Osteoblast (primary cell): ENCODE measurements around the gene VPS35L. TPM values are rescaled to one million over a fixed set of nuclear protein-coding genes. Genes with fewer than 3 reads are reported as not detected.

Source experiments
- DNase-seq: peaks from one replicate; pipeline ENCODE4 v3.0.0; 2011; ENCODE audit warnings: low spot score, mixed read lengths; ENCODE audit not compliant: insufficient read length; ENCODE audit errors: missing footprints
- H2AFZ ChIP-seq: 2 replicates; pipeline ENCODE4 v1.6.0; 2011; ENCODE audit warnings: mild to moderate bottlenecking, low read length
- H3K27ac ChIP-seq: 2 replicates; pipeline ENCODE4 v1.5.1; 2011; ENCODE audit warnings: mild to moderate bottlenecking, low read depth, low read length, moderate library complexity
- H3K27me3 ChIP-seq: 2 replicates; pipeline ENCODE4 v1.6.0; 2012; ENCODE audit warnings: mild to moderate bottlenecking, control low read depth, inconsistent platforms, low read length, moderate library complexity; ENCODE audit not compliant: insufficient read depth
- H3K36me3 ChIP-seq: 2 replicates; pipeline ENCODE4 v1.5.1; 2011; ENCODE audit warnings: mild to moderate bottlenecking, low read length, control low read depth, moderate library complexity; ENCODE audit not compliant: insufficient read depth
- H3K4me1 ChIP-seq: 2 replicates; pipeline ENCODE4 v1.5.1; 2011; ENCODE audit warnings: mild to moderate bottlenecking, low read length, control low read depth, moderate library complexity; ENCODE audit not compliant: insufficient read depth
- H3K4me2 ChIP-seq: 2 replicates; pipeline ENCODE4 v1.6.0; 2011; ENCODE audit warnings: mild to moderate bottlenecking, low read length; ENCODE audit not compliant: insufficient read depth
- H3K4me3 ChIP-seq: fragments of 200-600 bp; sonication (generic); 3 replicates; pipeline ENCODE4 v1.5.1; 2012; ENCODE audit warnings: mild to moderate bottlenecking, low read length, inconsistent platforms; ENCODE audit not compliant: insufficient read depth
- H3K79me2 ChIP-seq: 2 replicates; pipeline ENCODE4 v1.6.0; 2012; ENCODE audit warnings: mild to moderate bottlenecking, low read length, control low read depth, inconsistent platforms; ENCODE audit not compliant: insufficient read depth
- H3K9me3 ChIP-seq: 2 replicates; pipeline ENCODE4 v1.5.1; 2011; ENCODE audit warnings: low read depth, low read length, control low read depth
- H4K20me1 ChIP-seq: 2 replicates; pipeline ENCODE4 v1.6.0; 2012; ENCODE audit warnings: mild to moderate bottlenecking, low read length, control low read depth; ENCODE audit not compliant: insufficient read depth
- total RNA-seq: library from RNA; depleted of rRNA; stranded (reverse); fragments of >200 nt; gene quantifications from 2 replicates; pipeline ENCODE4 v1.2.3, GENCODE V29; 2012
- TF ChIP-seq, protein P1 (sequence below): IDR thresholded peaks from 2 replicates; pipeline ENCODE4 v1.5.1; 2011; ENCODE audit warnings: mild to moderate bottlenecking, low read depth, low read length, moderate library complexity; ENCODE audit errors: extremely low read depth

The VPS35L gene
- total RNA-seq, 1 donor: 64.8 TPM

- no peak overlapping the region for H2AFZ ChIP-seq
- peaks cover 3% of the 10 kb centered on the region for H3K4me1 ChIP-seq
- H3K4me2 ChIP-seq: no peak overlapping the region
- no peaks in the 10 kb centered on the region for H3K79me2 ChIP-seq
- no peaks in the 10 kb centered on the region for H3K36me3 ChIP-seq
- no peaks in the 10 kb centered on the region for H3K9me3 ChIP-seq
- H3K27me3 ChIP-seq: no peaks in the 10 kb centered on the region
- DNase-seq: no peak
- H4K20me1 ChIP-seq: no peaks in the 10 kb centered on the region
- no peak overlapping the region for H3K27ac ChIP-seq
- no peak overlapping the region for H3K4me3 ChIP-seq
- TF ChIP-seq, protein P1, sequence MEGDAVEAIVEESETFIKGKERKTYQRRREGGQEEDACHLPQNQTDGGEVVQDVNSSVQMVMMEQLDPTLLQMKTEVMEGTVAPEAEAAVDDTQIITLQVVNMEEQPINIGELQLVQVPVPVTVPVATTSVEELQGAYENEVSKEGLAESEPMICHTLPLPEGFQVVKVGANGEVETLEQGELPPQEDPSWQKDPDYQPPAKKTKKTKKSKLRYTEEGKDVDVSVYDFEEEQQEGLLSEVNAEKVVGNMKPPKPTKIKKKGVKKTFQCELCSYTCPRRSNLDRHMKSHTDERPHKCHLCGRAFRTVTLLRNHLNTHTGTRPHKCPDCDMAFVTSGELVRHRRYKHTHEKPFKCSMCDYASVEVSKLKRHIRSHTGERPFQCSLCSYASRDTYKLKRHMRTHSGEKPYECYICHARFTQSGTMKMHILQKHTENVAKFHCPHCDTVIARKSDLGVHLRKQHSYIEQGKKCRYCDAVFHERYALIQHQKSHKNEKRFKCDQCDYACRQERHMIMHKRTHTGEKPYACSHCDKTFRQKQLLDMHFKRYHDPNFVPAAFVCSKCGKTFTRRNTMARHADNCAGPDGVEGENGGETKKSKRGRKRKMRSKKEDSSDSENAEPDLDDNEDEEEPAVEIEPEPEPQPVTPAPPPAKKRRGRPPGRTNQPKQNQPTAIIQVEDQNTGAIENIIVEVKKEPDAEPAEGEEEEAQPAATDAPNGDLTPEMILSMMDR: no peak
Measured at GRCh38 chr16:19744670-19745069, 189.2 kb downstream of the VPS35L start.

DNA sequence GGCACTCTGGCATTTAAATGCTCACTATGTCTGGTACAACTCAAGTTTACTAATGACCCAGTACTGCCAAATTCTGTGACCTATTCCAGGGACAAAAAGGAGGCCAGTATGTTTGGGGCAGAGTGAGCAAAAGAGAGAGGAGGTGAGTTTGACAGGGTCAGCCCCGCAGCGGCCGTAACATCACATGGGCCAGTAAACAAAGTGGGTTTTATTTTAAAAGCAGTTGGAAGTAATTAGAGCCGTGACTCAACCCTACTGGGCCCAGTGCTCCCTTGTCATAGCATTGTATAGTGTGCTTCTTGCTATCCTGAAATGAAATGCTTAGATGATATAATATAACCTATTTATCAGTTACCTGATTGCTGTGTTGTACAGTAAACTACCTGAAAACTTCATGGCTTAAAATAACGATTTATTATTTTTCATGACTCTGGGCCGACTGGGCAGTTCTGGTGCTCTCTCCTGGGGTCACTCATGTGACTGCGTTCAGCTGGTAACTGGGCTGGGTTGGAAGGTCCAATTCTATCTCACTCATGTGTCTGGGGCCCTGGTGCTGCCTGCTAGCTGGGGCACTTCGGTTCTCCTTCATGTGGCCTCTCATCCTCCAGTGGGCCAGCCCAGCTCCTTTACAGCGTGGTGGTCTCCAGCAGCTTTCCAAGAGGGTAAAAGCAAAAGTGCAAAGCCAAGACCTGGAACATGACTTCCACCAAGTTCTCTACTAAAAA, 189.9 kb downstream of the VPS35L start:
- Histone ChIP-seq H3K4me1 (peaks cover 3% of the 10 kb centered on the region), H4K20me1 (no peaks in the 10 kb centered on the region), H3K27ac (no peak overlapping the region), H3K36me3 (no peaks in the 10 kb centered on the region), H3K4me3 (no peak overlapping the region), H3K9me3 (no peaks in the 10 kb centered on the region), H2AFZ (peak overlapping the region; percentile 13), H3K4me2 (peak overlapping the region; percentile 26), H3K79me2 (no peaks in the 10 kb centered on the region), H3K27me3 (no peaks in the 10 kb centered on the region)
- TF ChIP-seq, protein P1: no peak
- DNase-seq: no peak

DNA sequence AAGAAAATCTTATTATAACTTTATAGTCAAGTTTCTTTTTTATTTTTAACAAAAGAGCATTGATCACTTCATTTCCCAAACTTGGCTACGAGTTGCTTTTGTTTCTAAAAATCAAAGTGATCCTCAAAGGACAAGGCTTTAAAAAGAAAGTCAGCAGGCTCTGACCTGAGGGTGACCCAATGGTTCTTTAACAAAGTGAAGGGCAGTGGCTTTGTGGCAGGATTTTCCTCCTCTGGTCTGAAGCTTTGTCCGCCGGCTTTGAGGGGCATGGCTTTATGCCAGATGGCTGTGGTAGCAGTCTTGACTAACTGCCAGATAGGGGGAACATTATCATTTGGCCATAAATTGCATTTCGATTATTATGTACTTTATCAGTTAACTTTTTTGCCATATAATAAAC, 191.1 kb downstream of the VPS35L start:
- no peak for DNase-seq
- H3K27ac ChIP-seq: no peak overlapping the region
- no peaks in the 10 kb centered on the region for H3K36me3 ChIP-seq
- TF ChIP-seq, protein P1: no peak
- H3K9me3 ChIP-seq: no peaks in the 10 kb centered on the region
- H3K4me3 ChIP-seq: no peak overlapping the region
- H3K4me2 ChIP-seq: no peak overlapping the region
- peaks cover 3% of the 10 kb centered on the region for H3K4me1 ChIP-seq
- no peaks in the 10 kb centered on the region for H3K79me2 ChIP-seq
- no peaks in the 10 kb centered on the region for H3K27me3 ChIP-seq
- no peak overlapping the region for H2AFZ ChIP-seq
- no peaks in the 10 kb centered on the region for H4K20me1 ChIP-seq

DNA sequence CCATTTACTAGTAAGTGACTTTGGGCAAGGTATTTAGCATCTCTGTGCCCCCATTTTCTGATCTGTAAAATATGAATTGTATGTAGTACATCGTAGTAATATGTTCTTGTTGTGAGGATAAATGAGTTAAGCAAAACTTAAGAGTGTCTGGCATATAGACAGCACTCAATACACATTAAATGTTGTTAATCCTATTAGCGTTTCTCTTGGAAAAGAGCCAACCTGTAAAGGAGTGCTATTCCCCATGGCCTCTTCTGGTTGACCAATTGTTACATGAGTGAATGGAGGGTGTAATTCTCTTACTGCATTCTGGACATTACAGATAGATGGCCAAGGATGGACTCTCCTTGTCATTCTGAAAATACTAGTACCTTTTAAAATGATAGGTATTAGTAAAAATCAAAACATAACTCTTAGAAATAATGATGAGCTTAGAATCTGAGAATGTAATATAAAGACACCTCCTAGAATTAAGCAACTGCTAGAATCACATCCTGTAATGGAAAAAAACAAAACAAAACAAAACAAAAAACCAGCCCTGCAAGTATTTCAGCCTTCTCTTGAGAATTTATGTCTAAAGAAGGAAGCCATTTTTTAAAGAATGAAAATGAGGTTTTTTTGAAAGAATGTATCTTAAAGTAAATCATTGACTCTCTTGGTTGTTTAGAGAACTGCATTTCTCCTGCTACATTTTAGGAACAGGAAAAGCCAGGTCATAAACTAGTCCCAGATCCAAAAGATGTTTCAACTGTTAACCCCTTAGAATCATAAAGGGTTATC, 193.1 kb downstream of the VPS35L start:
- Histone ChIP-seq H3K4me1 (peaks cover 6% of the 10 kb centered on the region), H3K27me3 (no peaks in the 10 kb centered on the region), H3K4me2 (no peak overlapping the region)

More for the DNA sequence above, 193.1 kb downstream of the VPS35L start:
- Histone ChIP-seq H2AFZ (no peak overlapping the region), H3K79me2 (no peaks in the 10 kb centered on the region), H3K27ac (no peak overlapping the region), H3K9me3 (no peaks in the 10 kb centered on the region), H3K36me3 (no peaks in the 10 kb centered on the region), H4K20me1 (no peaks in the 10 kb centered on the region), H3K4me3 (no peak overlapping the region)
- no peak for DNase-seq
- TF ChIP-seq, protein P1: no peak
